Tibial nerve (tissue), 4 donors: ENCODE results near the gene RBM33.

ENCODE experiments used
- CTCF ChIP-seq, 5 experiments: fragments of 200-600 bp in 3 of 5; fragments of 450-650 bp in 2 of 5; sonication (generic) in 3 of 5; IDR thresholded peaks; one replicate each; pipeline ENCODE4 v1.5.1; 2016 to 2019; ENCODE audit warnings: antibody characterized with exemption in 5 of 5, mild to moderate bottlenecking in 3 of 5, moderate library complexity in 2 of 5
- EP300 ChIP-seq, 2 donors: sonication (generic); formaldehyde crosslinking; IDR thresholded peaks; one replicate each; pipeline ENCODE4 v1.6.1; 2017; ENCODE audit warnings: antibody characterized with exemption in 2 of 2, mild to moderate bottlenecking in 1 of 2
- POLR2A ChIP-seq, 2 donors: fragments of 450-650 bp; IDR thresholded peaks; one replicate each; pipeline ENCODE4 v1.6.1; 2017; ENCODE audit warnings: antibody characterized with exemption in 2 of 2, mild to moderate bottlenecking in 2 of 2, moderate library complexity in 2 of 2

DNA sequence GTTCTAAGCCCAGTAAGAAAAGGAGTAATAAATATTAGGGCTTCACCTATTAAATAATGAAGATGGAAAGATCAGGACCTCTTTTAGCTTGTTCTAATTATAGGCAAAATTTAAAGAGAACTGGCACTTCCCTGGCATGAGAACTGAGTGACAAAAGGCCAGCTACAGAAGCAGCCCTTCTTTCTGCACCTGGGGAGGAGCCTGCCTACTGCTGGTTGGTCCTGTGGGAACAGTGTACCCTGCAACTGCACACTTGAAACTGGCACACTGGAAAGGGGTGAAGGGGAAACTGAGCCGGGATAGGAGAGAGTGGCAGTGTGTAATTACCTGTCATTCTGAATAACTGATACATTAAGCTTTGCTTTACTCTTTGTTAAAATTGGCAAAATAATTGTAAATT, 87.4 kb downstream of the RBM33 start:
- no peak for TF ChIP-seq EP300 (IDR thresholded peaks at IDR 0.05)
- TF ChIP-seq POLR2A (IDR thresholded peaks at IDR 0.05): no peak
- no peak for TF ChIP-seq CTCF (IDR thresholded peaks at IDR 0.05)
